HepG2 (cell line): Measurements from ENCODE around the gene TOE1. TPM values are rescaled to one million over a fixed set of nuclear protein-coding genes. Genes with fewer than 3 reads are reported as not detected.

Source experiments
- ATAC-seq: fragments of 200-7000 bp; cut with Tn5 transposase; 3 replicates; pipeline ENCODE4 v1.9.1; 2020; ENCODE audit warnings: mild to moderate bottlenecking, moderate library complexity
- BruUV-seq: library from RNA; stranded (reverse); fragments of 400-500 nt; replicated peaks from 2 replicates; lab custom pipeline; 2021; lab: Mats Ljungman, UMichigan
- CTCF ChIA-PET: fragments of 300-600 bp; formaldehyde crosslinking; extraction: SDS; loops from one replicate; lab custom pipeline; 2021; ENCODE audit warnings: low total read pairs, inconsistent platforms, low intra/inter-chr PET ratio; lab: Yijun Ruan, JAX
- POLR2A ChIA-PET: fragments of 350-600 bp; sonication (Branson Sonifier 250); formaldehyde crosslinking; loops from one replicate; lab custom pipeline; 2020; ENCODE audit warnings: antibody characterized with exemption, inconsistent platforms; lab: Yijun Ruan, JAX
- DNase-seq: peaks from one replicate; pipeline ENCODE4 v3.0.0-alpha.2; 2015; ENCODE audit warnings: low spot score
- FAIRE-seq: peaks from 3 replicates; lab custom pipeline; 2011; peaks lifted over from hg19 to GRCh38; lab: Jason Lieb, UNC
- H2AFZ ChIP-seq: one replicate; pipeline ENCODE4 v1.6.1; 2011; ENCODE audit warnings: low read length, inconsistent platforms
- H3K27ac ChIP-seq: fragments of 300-600 bp; 3 replicates; pipeline ENCODE4 v1.8.0; 2011; ENCODE audit warnings: mixed run types, mild to moderate bottlenecking, mixed read lengths, low read length, inconsistent platforms; ENCODE audit not compliant: insufficient read depth; ENCODE audit errors: extremely low read length
- H3K27me3 ChIP-seq, 2 experiments: fragments of 200-600 bp in 1 of 2; 2 replicates in 1 of 2; 3 replicates in 1 of 2; pipeline versions ENCODE4 v1.6.0 to v1.8.0; 2011; ENCODE audit warnings: low read length in 2 of 2, mild to moderate bottlenecking in 2 of 2, moderate library complexity in 2 of 2, inconsistent platforms in 1 of 2; ENCODE audit not compliant: insufficient read depth in 2 of 2, control insufficient read depth in 1 of 2
- H3K36me3 ChIP-seq, 2 experiments: fragments of 200-600 bp in 1 of 2; replicated peaks in 1 of 2; 2 replicates in 1 of 2; 3 replicates in 1 of 2; pipeline versions ENCODE4 v1.5.1 to v1.8.0; 2011; ENCODE audit warnings: low read length in 2 of 2, inconsistent platforms in 1 of 2; ENCODE audit not compliant: insufficient read depth in 2 of 2, control insufficient read depth in 1 of 2
- H3K4me1 ChIP-seq: 2 replicates; pipeline ENCODE4 v1.5.1; 2012; ENCODE audit warnings: low read length, inconsistent platforms; ENCODE audit not compliant: insufficient read depth
- H3K4me2 ChIP-seq: 2 replicates; pipeline ENCODE4 v1.6.0; 2011; ENCODE audit warnings: low read depth, low read length, inconsistent platforms
- H3K4me3 ChIP-seq, 3 experiments: fragments of 200-600 bp in 1 of 3; sonication (generic), shearing (Covaris generic) in 1 of 3; replicated peaks in 1 of 3; 2 replicates each; pipeline ENCODE4 v1.5.1; 2011 to 2016; ENCODE audit warnings: low read length in 3 of 3, inconsistent platforms in 2 of 3, low read depth in 2 of 3, mild to moderate bottlenecking in 2 of 3, control low read depth in 1 of 3, mixed read lengths in 1 of 3; ENCODE audit not compliant: insufficient read depth in 1 of 3
- H3K79me2 ChIP-seq: one replicate; pipeline ENCODE4 v1.6.1; 2011; ENCODE audit warnings: low read length, inconsistent platforms; ENCODE audit not compliant: insufficient read depth
- H3K9ac ChIP-seq: 2 replicates; pipeline ENCODE4 v1.6.0; 2011; ENCODE audit warnings: mild to moderate bottlenecking, low read depth, low read length, inconsistent platforms; ENCODE audit not compliant: insufficient read depth
- H3K9me3 ChIP-seq: 2 replicates; pipeline ENCODE4 v1.5.1; 2012; ENCODE audit warnings: mild to moderate bottlenecking, low read length
- H4K20me1 ChIP-seq: 2 replicates; pipeline ENCODE4 v1.6.0; 2011; ENCODE audit warnings: inconsistent platforms, mild to moderate bottlenecking, low read length, moderate library complexity; ENCODE audit not compliant: insufficient read depth
- ATM ChIP-seq: fragments of 450-650 bp; IDR thresholded peaks from 2 replicates; pipeline ENCODE4 v1.7.1; 2017; ENCODE audit warnings: mild to moderate bottlenecking, borderline replicate concordance
- CTCF ChIP-seq: sonication (generic); formaldehyde crosslinking; IDR thresholded peaks from 2 replicates; pipeline ENCODE4 v1.5.0; 2020; ENCODE audit warnings: mild to moderate bottlenecking, missing genetic modification reagents, moderate library complexity
- FOXA1 ChIP-seq, 2 experiments: fragments of 450-650 bp in 1 of 2; sonication (generic) in 1 of 2; formaldehyde crosslinking in 1 of 2; IDR thresholded peaks; 2 replicates each; pipeline versions ENCODE4 v1.4.0 to v1.6.1; 2016 to 2020; ENCODE audit warnings: missing genetic modification reagents in 1 of 2
- FOXO1 ChIP-seq: sonication (generic); formaldehyde crosslinking; IDR thresholded peaks from 2 replicates; pipeline ENCODE4 v1.4.0; 2020; ENCODE audit warnings: missing genetic modification reagents
- HIVEP1 ChIP-seq: sonication (generic); formaldehyde crosslinking; IDR thresholded peaks from 2 replicates; pipeline ENCODE4 v1.4.0; 2020; ENCODE audit warnings: mild to moderate bottlenecking, missing genetic modification reagents
- HOXA3 ChIP-seq: sonication (generic); formaldehyde crosslinking; IDR thresholded peaks from 2 replicates; pipeline ENCODE4 v1.5.0; 2020; ENCODE audit warnings: missing genetic modification reagents
- MAFK ChIP-seq, 2 experiments: IDR thresholded peaks in 1 of 2; conservative IDR thresholded peaks in 1 of 2; 2 replicates each; pipeline ENCODE4 v1.6.1; 2011; ENCODE audit warnings: improper control_type of control experiment in 2 of 2, low read length in 2 of 2
- POLR2A ChIP-seq, 2 experiments: IDR thresholded peaks; 2 replicates each; pipeline ENCODE4 v1.6.1; 2011; ENCODE audit warnings: low read depth in 2 of 2, low read length in 2 of 2, mild to moderate bottlenecking in 1 of 2, moderate library complexity in 1 of 2; ENCODE audit not compliant: insufficient read depth in 1 of 2
- PPARG ChIP-seq: conservative IDR thresholded peaks from 2 replicates; pipeline ENCODE4 v1.6.1; 2016; ENCODE audit warnings: missing biosample characterization, missing genetic modification reagents
- STAG1 ChIP-seq: sonication (generic); formaldehyde crosslinking; IDR thresholded peaks from 2 replicates; pipeline ENCODE4 v1.4.0; 2020; ENCODE audit warnings: missing genetic modification reagents
- XRCC5 ChIP-seq: fragments of 200-400 bp; formaldehyde crosslinking; optimal IDR thresholded peaks from 2 replicates; pipeline ENCODE3; 2017; ENCODE audit warnings: mild to moderate bottlenecking, low read length
- ZNF251 ChIP-seq: sonication (generic); formaldehyde crosslinking; IDR thresholded peaks from 2 replicates; pipeline ENCODE4 v1.9.0; 2021; ENCODE audit warnings: mild to moderate bottlenecking, missing genetic modification reagents
- ZNF558 ChIP-seq: sonication (generic); formaldehyde crosslinking; IDR thresholded peaks from 2 replicates; pipeline ENCODE4 v1.9.0; 2022; ENCODE audit warnings: mild to moderate bottlenecking, missing genetic modification reagents, borderline replicate concordance
- ZNF605 ChIP-seq: sonication (generic); formaldehyde crosslinking; IDR thresholded peaks from 2 replicates; pipeline ENCODE4 v1.8.0; 2022; ENCODE audit warnings: mild to moderate bottlenecking, missing genetic modification reagents
- ZNF687 ChIP-seq: sonication (generic); formaldehyde crosslinking; IDR thresholded peaks from 2 replicates; pipeline ENCODE4 v1.5.1; 2020; ENCODE audit warnings: mild to moderate bottlenecking, missing genetic modification reagents, moderate library complexity
- ZNF790 ChIP-seq: sonication (generic); formaldehyde crosslinking; IDR thresholded peaks from 2 replicates; pipeline ENCODE4 v1.8.0; 2022; ENCODE audit warnings: missing genetic modification reagents, mild to moderate bottlenecking, borderline replicate concordance
- WGBS: methylation state at CpG from one replicate; pipeline ENCODE4 v1.1.6; 2017; ENCODE audit warnings: low lambda C conversion rate; 5-methylcytosine and 5-hydroxymethylcytosine counted together
- in situ Hi-C: cut with HindIII; loops from 2 replicates; pipeline ENCODE4 v1.10.0; 2017; ENCODE audit warnings: low pct_unique_long_range_greater_than_20kb; ENCODE audit not compliant: extremely low pct_ligation_motif_present
- intact Hi-C: fragments of 100-400 bp; cut with micrococcal nuclease; formaldehyde crosslinking; loops from one replicate; pipeline ENCODE4 v1.10.0; 2022; ENCODE audit not compliant: unreplicated experiment
- polyA plus RNA-seq, 8 experiments: library from polyadenylated mRNA; depleted of rRNA in 3 of 8; stranded (reverse) in 7 of 8; unstranded in 1 of 8; fragments of >200 nt; fragmentation: Illumina TruSeq in 4 of 8; extraction: Trizol in 4 of 8; gene quantifications; 2 replicates each; pipeline versions ENCODE4 v1.2.1 to v1.2.3, GENCODE V29; 2011 to 2016; ENCODE audit warnings: low read depth in 4 of 8, missing spikeins in 1 of 8, mixed read lengths in 1 of 8; ENCODE audit not compliant: insufficient read depth in 1 of 8
- total RNA-seq, 5 experiments: library from RNA; depleted of rRNA; stranded (reverse); fragments of >200 nt; fragmentation: Illumina TruSeq; extraction: Trizol; gene quantifications; 2 replicates each; pipeline ENCODE4 v1.2.3, GENCODE V29; 2016; ENCODE audit warnings: low read depth in 1 of 5

TOE1 gene
- total and polyA plus RNA-seq, 2 of the 13 experiments (the other 11 are each of a cell fraction or from before 2014, with no cell fraction given): 14.1 to 19.0 TPM

GRCh38 chr1:45332346-45332720 is 7.6 kb upstream of the TOE1 start (continued):
- no peak for TF ChIP-seq PPARG

- no peak overlapping the region for H2AFZ ChIP-seq
- peaks cover 7% of the 10 kb centered on the region for H3K79me2 ChIP-seq
- H3K9ac ChIP-seq: peak overlapping the region; percentile 65; the same call in 1 of the 2 replicates
- H3K27me3 ChIP-seq: no peaks in the 10 kb centered on the region; a peak in 1 of 5 replicates
- FAIRE-seq (peak; percentile 47), DNase-seq (no peak), ATAC-seq (peak; percentile 17; the same call in 1 of the 3 replicates)
- no peak overlapping the region for H3K4me3 ChIP-seq
- in situ Hi-C loops (no loop called here), intact Hi-C loops (no loop called here)
- WGBS: 83% methylated on average over 9 of the region's 9 CpGs
- no peak overlapping the region for H3K4me2 ChIP-seq
- POLR2A ChIA-PET: interaction anchor here (1.4 to 8.4 kb wide), 3 partner anchors 16 to 322 kb away, joined by 3 to 159 read pairs (median 9); partner anchors contain the start of genes HECTD3 and UROD
- peak overlapping the region; percentile 91 for H3K27ac ChIP-seq
- CTCF ChIA-PET: no interaction called here
- TF ChIP-seq ZNF790 (CRISPR knock-in tag) (no peak), FOXA1 (IDR thresholded peaks at IDR 0.05) (no peak), FOXA1 (CRISPR knock-in tag; IDR thresholded peaks at IDR 0.05) (no peak), POLR2A (IDR thresholded peaks at IDR 0.05; ENCODE audit: insufficient read depth in 1 of 2, low read depth in 2 of 2, low read length in 2 of 2) (no peak), XRCC5 (peak; percentile 16), CTCF (CRISPR knock-in tag) (0 out of 2 replicates have a peak, but pooled peaks have one; percentile 13), ZNF687 (CRISPR knock-in tag) (0 out of 2 replicates have a peak, but pooled peaks have one; percentile 22), ZNF605 (CRISPR knock-in tag) (no peak), STAG1 (CRISPR knock-in tag) (peak; percentile 16; the same call in 1 of the 2 replicates), ZNF558 (CRISPR knock-in tag) (no peak), ATM (no peak), HIVEP1 (CRISPR knock-in tag) (no peak), MAFK (conservative IDR thresholded peaks at IDR 0.05 in 1 of 2, IDR thresholded peaks at IDR 0.05 in 1 of 2; ENCODE audit: low read length in 2 of 2) (no peak), ZNF251 (no peak), HOXA3 (CRISPR knock-in tag) (no peak), FOXO1 (CRISPR knock-in tag) (no peak)
- H3K9me3 ChIP-seq: no peaks in the 10 kb centered on the region
- peaks cover 51% of the 10 kb centered on the region for H3K4me1 ChIP-seq
- no peaks in the 10 kb centered on the region for H4K20me1 ChIP-seq
- H3K36me3 ChIP-seq: peaks cover 2 to 19% of the 10 kb centered on the region in 2 experiments; a peak in 4 of 5 replicates
- BruUV-seq: no TSS peak
Measured at GRCh38 chr1:45334308-45335245, 5.4 kb upstream of the TOE1 start.
